WI38 (cell line): ENCODE measurements around the gene CFAP20DC.
"Not testable (repeated sequence)": the region's sequence is repeated elsewhere in the genome, so short reads cannot be mapped to it uniquely, and the experiment has no call there.

Experiments
- H3K4me3 ChIP-seq: 2 replicates; pipeline ENCODE4 v1.5.1; 2011; ENCODE audit warnings: low read depth, mild to moderate bottlenecking, control low read depth, low read length
- CTCF ChIP-seq: IDR thresholded peaks from 2 replicates; pipeline ENCODE4 v1.5.1; 2012; ENCODE audit warnings: low read depth, mild to moderate bottlenecking, control low read depth, low read length

Gene CFAP20DC

GRCh38 chr3:58897646-58898045 lies 152.2 kb downstream of the CFAP20DC start:
- no peak overlapping the region for H3K4me3 ChIP-seq
- TF ChIP-seq CTCF = no peak

GRCh38 chr3:58895678-58896077 lies 154.1 kb downstream of the CFAP20DC start:
- H3K4me3 ChIP-seq = not testable (repeated sequence)

- H3K4me3 ChIP-seq = not testable (repeated sequence)
Measured at GRCh38 chr3:58892526-58892925, 157.3 kb downstream of the CFAP20DC start.

GRCh38 chr3:58888087-58888486 lies 161.7 kb downstream of the CFAP20DC start:
- no peak for TF ChIP-seq CTCF
- no peak overlapping the region for H3K4me3 ChIP-seq

GRCh38 chr3:58884453-58884852 lies 165.4 kb downstream of the CFAP20DC start:
- TF ChIP-seq CTCF = no peak
- H3K4me3 ChIP-seq = no peak overlapping the region

GRCh38 chr3:58880182-58880581 lies 169.6 kb downstream of the CFAP20DC start:
- no peak for TF ChIP-seq CTCF
- H3K4me3 ChIP-seq = no peak overlapping the region

- H3K4me3 ChIP-seq = no peak overlapping the region
- no peak for TF ChIP-seq CTCF
Measured at GRCh38 chr3:58874795-58875194, 175.0 kb downstream of the CFAP20DC start.

GRCh38 chr3:58874248-58874741 lies 175.5 kb downstream of the CFAP20DC start:
- no peak for TF ChIP-seq CTCF
- no peak overlapping the region for H3K4me3 ChIP-seq
